Ovary (tissue), 3 donors: ENCODE measurements around the gene FAM234B.

Experiments used
- EP300 ChIP-seq: sonication (generic); formaldehyde crosslinking; IDR thresholded peaks from one replicate; pipeline ENCODE4 v1.6.1; 2017; ENCODE audit warnings: antibody characterized with exemption
- POLR2A ChIP-seq: fragments of 450-650 bp; IDR thresholded peaks from one replicate; pipeline ENCODE4 v1.6.1; 2017; ENCODE audit warnings: antibody characterized with exemption, mild to moderate bottlenecking, moderate library complexity
- TF ChIP-seq, protein P1 (sequence below), 3 donors: fragments of 450-650 bp in 2 of 3; fragments of 200-600 bp in 1 of 3; IDR thresholded peaks; one replicate each; pipeline versions ENCODE4 v1.5.1 to v1.8.0; 2016 to 2022; ENCODE audit warnings: antibody characterized with exemption in 3 of 3, mild to moderate bottlenecking in 1 of 3
- donor health status: DM: no; HTN: no; CAD: no.

DNA sequence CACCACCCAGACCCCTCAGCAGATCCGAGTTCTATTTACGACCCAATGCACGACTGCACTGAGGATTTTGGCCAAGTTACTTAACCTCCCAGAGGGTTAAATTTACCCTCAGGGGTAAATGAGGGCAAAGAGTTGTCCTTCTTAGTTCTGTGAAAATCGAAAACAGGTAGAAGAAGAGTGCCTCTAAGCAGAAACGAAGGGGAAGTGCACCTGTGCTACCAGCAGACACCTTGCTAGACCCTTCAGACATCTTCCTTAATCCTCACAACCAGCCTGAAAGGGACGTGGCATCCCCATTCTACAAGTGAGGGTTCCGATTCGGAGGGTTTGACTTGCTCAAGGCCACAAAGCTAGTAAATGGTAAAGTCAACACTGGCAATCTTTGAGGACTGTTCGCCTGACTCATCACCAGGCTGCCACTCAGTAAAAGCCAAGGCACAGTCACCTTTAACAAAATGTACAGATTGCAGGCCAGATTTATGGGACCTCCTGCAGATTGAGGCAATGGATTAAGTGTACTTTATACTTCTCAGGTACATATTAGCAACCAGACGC, 57.7 kb downstream of the FAM234B start:
- TF ChIP-seq, protein P1, sequence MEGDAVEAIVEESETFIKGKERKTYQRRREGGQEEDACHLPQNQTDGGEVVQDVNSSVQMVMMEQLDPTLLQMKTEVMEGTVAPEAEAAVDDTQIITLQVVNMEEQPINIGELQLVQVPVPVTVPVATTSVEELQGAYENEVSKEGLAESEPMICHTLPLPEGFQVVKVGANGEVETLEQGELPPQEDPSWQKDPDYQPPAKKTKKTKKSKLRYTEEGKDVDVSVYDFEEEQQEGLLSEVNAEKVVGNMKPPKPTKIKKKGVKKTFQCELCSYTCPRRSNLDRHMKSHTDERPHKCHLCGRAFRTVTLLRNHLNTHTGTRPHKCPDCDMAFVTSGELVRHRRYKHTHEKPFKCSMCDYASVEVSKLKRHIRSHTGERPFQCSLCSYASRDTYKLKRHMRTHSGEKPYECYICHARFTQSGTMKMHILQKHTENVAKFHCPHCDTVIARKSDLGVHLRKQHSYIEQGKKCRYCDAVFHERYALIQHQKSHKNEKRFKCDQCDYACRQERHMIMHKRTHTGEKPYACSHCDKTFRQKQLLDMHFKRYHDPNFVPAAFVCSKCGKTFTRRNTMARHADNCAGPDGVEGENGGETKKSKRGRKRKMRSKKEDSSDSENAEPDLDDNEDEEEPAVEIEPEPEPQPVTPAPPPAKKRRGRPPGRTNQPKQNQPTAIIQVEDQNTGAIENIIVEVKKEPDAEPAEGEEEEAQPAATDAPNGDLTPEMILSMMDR (IDR thresholded peaks at IDR 0.05), result no peak
- TF ChIP-seq POLR2A (no peak), EP300 (no peak)
